Activated CD4-positive, CD25-positive, alpha-beta regulatory T cell treated with anti-CD3 and anti-CD28 coated beads, Interleukin-2, amount 50 U/mL, for 16 hours (primary cell): ENCODE measurements around the gene FAM9C.
A peak's percentile ranks its signal among the peaks of the same experiment; 100 is the strongest.
"Not testable (repeated sequence)": the region's sequence is repeated elsewhere in the genome, so short reads cannot be mapped to it uniquely, and the experiment has no call there.

Experiments used
- DNase-seq: peaks from one replicate; pipeline ENCODE4 v3.0.0-alpha.2; 2020; ENCODE audit warnings: low read depth, low spot score

The FAM9C gene

GRCh38 chrX:13044441-13044840 is at the start of gene FAM9C:
FAM9C (minus strand) TSS chrX:13044620; CDS start chrX:13043789, 831 bp downstream.
- no peak for DNase-seq

- DNase-seq = no peak
Measured at GRCh38 chrX:13093529-13094140, 49.2 kb upstream of the FAM9C start.

- DNase-seq = peak; percentile 50
Measured at GRCh38 chrX:13092455-13092941, 48.1 kb upstream of the FAM9C start.

- no peak for DNase-seq
Measured at GRCh38 chrX:13091111-13091765, 46.8 kb upstream of the FAM9C start.

GRCh38 chrX:13090339-13091110 is 46.1 kb upstream of the FAM9C start:
- no peak for DNase-seq

- DNase-seq = no peak
Measured at GRCh38 chrX:13090027-13090338, 45.6 kb upstream of the FAM9C start.

- no peak for DNase-seq
Measured at GRCh38 chrX:13088156-13088487, 43.7 kb upstream of the FAM9C start.

- peak; percentile 53 for DNase-seq
Measured at GRCh38 chrX:13087322-13088155, 43.1 kb upstream of the FAM9C start.

- DNase-seq = not testable (repeated sequence)
Measured at GRCh38 chrX:13086793-13087321, 42.4 kb upstream of the FAM9C start.

- DNase-seq = no peak
Measured at GRCh38 chrX:13086076-13086475, 41.7 kb upstream of the FAM9C start.

- DNase-seq = no peak
Measured at GRCh38 chrX:13085526-13085925, 41.1 kb upstream of the FAM9C start.

GRCh38 chrX:13084611-13085010 is 40.2 kb upstream of the FAM9C start:
- DNase-seq = no peak

GRCh38 chrX:13083755-13084326 is 39.4 kb upstream of the FAM9C start:
- not testable (repeated sequence) for DNase-seq

GRCh38 chrX:13082206-13083065 is 38.0 kb upstream of the FAM9C start:
- DNase-seq = no peak

GRCh38 chrX:13081395-13082205 is 37.2 kb upstream of the FAM9C start:
- DNase-seq = no peak

GRCh38 chrX:13080128-13080795 is 35.8 kb upstream of the FAM9C start:
- no peak for DNase-seq

GRCh38 chrX:13078739-13079444 is 34.5 kb upstream of the FAM9C start:
- DNase-seq = no peak

GRCh38 chrX:13077168-13077567 is 32.7 kb upstream of the FAM9C start:
- DNase-seq = no peak
